GM12872 (cell line): ENCODE results near the gene KCNT1.

Experiments
- TF ChIP-seq, protein P1 (sequence below): IDR thresholded peaks from 3 replicates; pipeline ENCODE4 v1.5.1; 2011; ENCODE audit warnings: low read depth, mild to moderate bottlenecking, low read length, moderate library complexity; ENCODE audit not compliant: insufficient read depth

Gene KCNT1

DNA sequence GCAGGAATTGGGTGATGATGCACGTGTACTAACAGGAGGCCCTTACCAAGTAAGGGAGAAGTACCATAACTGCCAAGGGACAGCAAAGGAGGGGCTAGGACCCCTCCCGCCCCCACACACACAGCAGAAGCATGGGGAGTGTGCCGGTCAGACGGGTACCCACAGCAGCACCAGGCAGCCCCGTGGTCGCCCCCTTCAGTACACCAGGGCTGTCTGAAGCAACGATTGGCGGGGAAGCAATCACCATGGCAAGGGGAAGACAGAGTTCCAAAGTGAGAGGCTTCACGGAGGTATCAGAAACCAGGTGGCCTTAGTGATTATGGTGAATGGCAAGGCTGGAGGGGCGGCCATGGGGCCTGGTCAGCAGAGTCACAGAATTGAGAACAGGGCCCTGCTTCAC lies 133.1 kb downstream of the KCNT1 start:
- TF ChIP-seq, protein P1, sequence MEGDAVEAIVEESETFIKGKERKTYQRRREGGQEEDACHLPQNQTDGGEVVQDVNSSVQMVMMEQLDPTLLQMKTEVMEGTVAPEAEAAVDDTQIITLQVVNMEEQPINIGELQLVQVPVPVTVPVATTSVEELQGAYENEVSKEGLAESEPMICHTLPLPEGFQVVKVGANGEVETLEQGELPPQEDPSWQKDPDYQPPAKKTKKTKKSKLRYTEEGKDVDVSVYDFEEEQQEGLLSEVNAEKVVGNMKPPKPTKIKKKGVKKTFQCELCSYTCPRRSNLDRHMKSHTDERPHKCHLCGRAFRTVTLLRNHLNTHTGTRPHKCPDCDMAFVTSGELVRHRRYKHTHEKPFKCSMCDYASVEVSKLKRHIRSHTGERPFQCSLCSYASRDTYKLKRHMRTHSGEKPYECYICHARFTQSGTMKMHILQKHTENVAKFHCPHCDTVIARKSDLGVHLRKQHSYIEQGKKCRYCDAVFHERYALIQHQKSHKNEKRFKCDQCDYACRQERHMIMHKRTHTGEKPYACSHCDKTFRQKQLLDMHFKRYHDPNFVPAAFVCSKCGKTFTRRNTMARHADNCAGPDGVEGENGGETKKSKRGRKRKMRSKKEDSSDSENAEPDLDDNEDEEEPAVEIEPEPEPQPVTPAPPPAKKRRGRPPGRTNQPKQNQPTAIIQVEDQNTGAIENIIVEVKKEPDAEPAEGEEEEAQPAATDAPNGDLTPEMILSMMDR, result no peak

DNA sequence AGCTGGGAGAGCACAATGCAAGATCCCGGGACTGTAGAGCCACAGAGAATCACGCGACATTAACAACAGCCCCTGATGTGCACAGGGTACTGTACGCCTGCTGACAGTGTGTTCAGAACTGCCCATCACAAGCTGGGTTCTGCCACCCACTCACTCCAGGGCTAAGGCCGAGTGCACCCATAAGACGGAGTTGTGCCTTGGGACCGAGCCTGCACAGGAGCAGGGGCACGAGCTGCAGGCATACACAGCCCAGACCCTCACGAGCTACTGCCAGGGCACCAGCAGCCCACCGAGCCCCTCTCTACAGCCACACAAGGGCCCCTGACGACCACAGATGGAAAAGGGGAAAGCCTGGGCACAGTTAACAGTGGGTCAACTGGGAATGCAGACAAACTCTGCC lies 137.5 kb downstream of the KCNT1 start:
- TF ChIP-seq, protein P1, result no peak

DNA sequence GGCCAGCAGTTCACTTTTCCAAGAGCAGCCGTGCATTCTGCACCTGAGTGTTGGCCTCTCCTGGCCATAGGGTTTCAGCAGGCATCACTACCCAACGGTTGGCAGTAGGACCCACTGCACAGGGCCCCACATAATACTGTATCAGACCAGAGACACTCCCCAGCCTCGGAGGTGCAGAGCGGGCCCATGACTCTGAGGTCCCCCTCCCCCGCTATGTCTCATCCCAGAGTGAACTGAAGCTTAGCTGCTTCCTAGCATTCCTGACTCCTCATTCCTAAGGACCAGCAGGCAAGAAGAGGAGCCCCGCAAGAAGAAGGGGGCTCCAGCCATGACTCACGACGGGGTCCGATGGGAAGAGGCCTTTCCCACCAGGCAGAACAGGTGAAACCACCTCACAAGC lies 138.1 kb downstream of the KCNT1 start:
- TF ChIP-seq, protein P1, result no peak

DNA sequence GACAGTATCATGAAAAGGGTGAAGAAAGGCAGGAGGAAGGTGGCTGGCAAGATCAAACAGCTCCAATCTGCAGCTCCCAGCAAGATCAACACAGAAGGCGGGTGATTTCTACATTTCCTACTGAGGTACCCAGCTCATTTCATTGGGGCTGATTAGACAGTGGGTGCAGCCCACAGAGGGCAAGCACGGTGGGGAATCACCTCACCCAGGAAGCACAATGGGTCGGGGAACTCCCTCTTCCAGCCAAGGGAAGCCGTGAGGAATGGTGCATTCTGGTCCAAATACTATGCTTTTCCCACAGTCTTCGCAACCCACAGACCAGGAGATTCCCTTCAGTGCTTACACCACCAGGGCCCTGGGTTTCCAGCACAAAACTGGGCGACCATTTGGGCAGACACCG lies 138.6 kb downstream of the KCNT1 start:
- TF ChIP-seq, protein P1, result no peak
